DOHH2 (cell line): ENCODE data around the gene SPPL2B.
A peak's percentile ranks its signal among the peaks of the same experiment; 100 is the strongest.

Experiments used
- H3F3A ChIP-seq: fragments of 200-600 bp; sonication (generic), shearing (Covaris generic); 2 replicates; pipeline ENCODE4 v1.6.0; 2016; ENCODE audit warnings: antibody characterized with exemption, mild to moderate bottlenecking; ENCODE audit not compliant: control insufficient read depth, insufficient read depth
- H3K27ac ChIP-seq: fragments of 200-600 bp; sonication (generic); 2 replicates; pipeline ENCODE4 v1.5.1; 2014; ENCODE audit warnings: low read depth, mild to moderate bottlenecking, low read length, moderate library complexity
- H3K27me3 ChIP-seq: fragments of 200-600 bp; sonication (generic); 2 replicates; pipeline ENCODE4 v1.6.1; 2014; ENCODE audit warnings: mild to moderate bottlenecking, low read length, mixed read lengths; ENCODE audit not compliant: control insufficient read depth
- H3K36me3 ChIP-seq: fragments of 200-600 bp; sonication (generic); 2 replicates; pipeline ENCODE4 v1.6.1; 2014; ENCODE audit warnings: mild to moderate bottlenecking, low read length, moderate library complexity, mixed read lengths; ENCODE audit not compliant: control insufficient read depth
- H3K4me1 ChIP-seq: fragments of 200-600 bp; sonication (generic); 2 replicates; pipeline ENCODE4 v1.6.1; 2014; ENCODE audit warnings: mild to moderate bottlenecking, low read length, mixed read lengths; ENCODE audit not compliant: control insufficient read depth
- H3K4me2 ChIP-seq: fragments of 200-600 bp; sonication (generic); 2 replicates; pipeline ENCODE4 v1.6.0; 2014; ENCODE audit warnings: mild to moderate bottlenecking, low read length, moderate library complexity
- H3K4me3 ChIP-seq: fragments of 200-600 bp; sonication (generic); 2 replicates; pipeline ENCODE4 v1.5.1; 2014; ENCODE audit warnings: mild to moderate bottlenecking, low read length, mixed read lengths
- H3K79me2 ChIP-seq: fragments of 200-600 bp; sonication (generic); 2 replicates; pipeline ENCODE4 v1.6.1; 2014; ENCODE audit warnings: mild to moderate bottlenecking, low read length, mixed read lengths; ENCODE audit not compliant: control insufficient read depth
- H3K9me2 ChIP-seq: fragments of 200-600 bp; sonication (generic); replicated peaks from 2 replicates; pipeline ENCODE4 v1.6.1; 2014; ENCODE audit warnings: mild to moderate bottlenecking, low read length, mixed read lengths; ENCODE audit not compliant: control insufficient read depth
- H3K9me3 ChIP-seq: fragments of 200-600 bp; sonication (generic); 2 replicates; pipeline ENCODE4 v1.6.1; 2014; ENCODE audit warnings: antibody characterized with exemption, low read length, mixed read lengths; ENCODE audit not compliant: control insufficient read depth, insufficient read depth
- H4K20me1 ChIP-seq: fragments of 200-600 bp; sonication (generic); 2 replicates; pipeline ENCODE4 v1.6.0; 2014; ENCODE audit warnings: low read depth, mild to moderate bottlenecking, antibody characterized with exemption, low read length, moderate library complexity; ENCODE audit not compliant: control insufficient read depth, insufficient read depth
- EZH2phosphoT487 ChIP-seq: fragments of 200-600 bp; sonication (generic); IDR thresholded peaks from 2 replicates; pipeline ENCODE4 v1.6.1; 2017; ENCODE audit warnings: borderline replicate concordance, mild to moderate bottlenecking, antibody characterized with exemption, low read length, moderate library complexity, mixed read lengths
- TF ChIP-seq, protein P1 (sequence below): fragments of 200-600 bp; sonication (generic); IDR thresholded peaks from one replicate; pipeline ENCODE4 v1.5.1; 2014; ENCODE audit warnings: antibody characterized with exemption, mild to moderate bottlenecking, low read depth, low read length; ENCODE audit not compliant: poor library complexity, severe bottlenecking

Gene SPPL2B

DNA sequence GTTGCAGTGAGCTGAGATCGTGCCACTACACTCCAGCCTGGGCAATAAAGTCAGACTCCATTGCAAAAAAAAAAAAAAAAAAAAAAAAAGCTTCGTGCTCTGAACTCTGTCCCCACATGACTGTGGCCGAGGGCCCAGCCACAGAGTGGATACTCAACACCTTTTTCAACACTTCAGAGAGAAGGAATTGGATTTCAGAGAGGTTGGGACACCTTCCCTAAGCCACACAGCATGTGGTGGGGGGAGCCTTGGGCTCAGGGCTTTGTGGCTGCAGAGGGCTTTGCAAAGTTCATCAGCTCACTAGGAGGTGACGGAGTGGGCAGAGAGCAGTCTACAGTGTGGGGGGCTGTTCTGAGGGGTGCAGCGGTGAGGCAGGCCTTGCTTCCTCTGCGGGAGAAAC is 9.6 kb upstream of the SPPL2B start:
- Histone ChIP-seq H3K4me1 (peaks cover 39% of the 10 kb centered on the region), H3F3A (0 out of 2 replicates have a peak, but pooled peaks cover 3% of the 10 kb centered on the region), H3K36me3 (peaks cover 23% of the 10 kb centered on the region), H3K9me3 (peaks cover 16% of the 10 kb centered on the region), H3K4me2 (peak overlapping the region; percentile 52), H3K79me2 (peaks cover under 1% of the 10 kb centered on the region), H4K20me1 (no peaks in the 10 kb centered on the region), H3K4me3 (peak overlapping the region; percentile 32; the same call in 1 of the 2 replicates), H3K9me2 (no peaks in the 10 kb centered on the region), H3K27me3 (no peaks in the 10 kb centered on the region), H3K27ac (peak overlapping the region; percentile 38)
- TF ChIP-seq, protein P1, sequence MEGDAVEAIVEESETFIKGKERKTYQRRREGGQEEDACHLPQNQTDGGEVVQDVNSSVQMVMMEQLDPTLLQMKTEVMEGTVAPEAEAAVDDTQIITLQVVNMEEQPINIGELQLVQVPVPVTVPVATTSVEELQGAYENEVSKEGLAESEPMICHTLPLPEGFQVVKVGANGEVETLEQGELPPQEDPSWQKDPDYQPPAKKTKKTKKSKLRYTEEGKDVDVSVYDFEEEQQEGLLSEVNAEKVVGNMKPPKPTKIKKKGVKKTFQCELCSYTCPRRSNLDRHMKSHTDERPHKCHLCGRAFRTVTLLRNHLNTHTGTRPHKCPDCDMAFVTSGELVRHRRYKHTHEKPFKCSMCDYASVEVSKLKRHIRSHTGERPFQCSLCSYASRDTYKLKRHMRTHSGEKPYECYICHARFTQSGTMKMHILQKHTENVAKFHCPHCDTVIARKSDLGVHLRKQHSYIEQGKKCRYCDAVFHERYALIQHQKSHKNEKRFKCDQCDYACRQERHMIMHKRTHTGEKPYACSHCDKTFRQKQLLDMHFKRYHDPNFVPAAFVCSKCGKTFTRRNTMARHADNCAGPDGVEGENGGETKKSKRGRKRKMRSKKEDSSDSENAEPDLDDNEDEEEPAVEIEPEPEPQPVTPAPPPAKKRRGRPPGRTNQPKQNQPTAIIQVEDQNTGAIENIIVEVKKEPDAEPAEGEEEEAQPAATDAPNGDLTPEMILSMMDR, result no peak
- TF ChIP-seq EZH2phosphoT487, result no peak

DNA sequence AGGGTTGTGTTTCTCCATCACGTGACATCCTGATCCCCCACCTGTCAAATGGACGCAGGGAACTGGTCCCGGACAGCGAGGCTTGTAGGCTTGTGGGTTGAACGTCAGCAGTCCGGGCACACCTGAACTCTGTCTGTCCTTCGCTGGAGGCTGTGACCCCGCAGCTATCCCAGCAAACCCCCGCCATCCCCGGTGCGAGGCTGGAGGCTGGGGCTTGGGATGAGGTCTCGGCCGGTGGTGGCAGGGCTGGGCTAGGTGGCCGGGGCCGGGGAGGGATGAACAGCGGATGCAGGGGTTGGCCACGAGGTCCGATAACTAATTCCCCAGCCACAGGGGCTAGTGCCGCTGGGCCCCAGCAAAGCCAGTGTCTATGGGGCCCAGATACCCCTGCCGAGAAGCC is 8.9 kb upstream of the SPPL2B start:
- H3K4me3 ChIP-seq, result no peak overlapping the region

GRCh38 chr19:2320049-2320448 is 8.4 kb upstream of the SPPL2B start:
- H4K20me1 ChIP-seq, result no peaks in the 10 kb centered on the region
- peaks cover 50% of the 10 kb centered on the region for H3K4me1 ChIP-seq
- H3K4me2 ChIP-seq, result no peak overlapping the region
- H3K4me3 ChIP-seq, result no peak overlapping the region
- no peak overlapping the region for H3K27ac ChIP-seq
- H3K27me3 ChIP-seq, result no peaks in the 10 kb centered on the region
- no peaks in the 10 kb centered on the region for H3K9me2 ChIP-seq
- H3K79me2 ChIP-seq, result peaks cover 12% of the 10 kb centered on the region
- H3K36me3 ChIP-seq, result peaks cover 34% of the 10 kb centered on the region
- no peak for TF ChIP-seq EZH2phosphoT487
- TF ChIP-seq, protein P1, result no peak
- peaks cover 7% of the 10 kb centered on the region for H3K9me3 ChIP-seq
- H3F3A ChIP-seq, result 0 out of 2 replicates have a peak, but pooled peaks cover 3% of the 10 kb centered on the region

More for the DNA sequence above, 8.9 kb upstream of the SPPL2B start:
- peaks cover 29% of the 10 kb centered on the region for H3K36me3 ChIP-seq
- TF ChIP-seq, protein P1, result no peak
- H3K9me3 ChIP-seq, result peaks cover 12% of the 10 kb centered on the region
- H3F3A ChIP-seq, result 0 out of 2 replicates have a peak, but pooled peaks cover 3% of the 10 kb centered on the region
- H3K27ac ChIP-seq, result no peak overlapping the region
- H3K79me2 ChIP-seq, result peaks cover 7% of the 10 kb centered on the region
- peak overlapping the region; percentile 52; the same call in 1 of the 2 replicates for H3K4me2 ChIP-seq
- no peaks in the 10 kb centered on the region for H4K20me1 ChIP-seq
- H3K27me3 ChIP-seq, result no peaks in the 10 kb centered on the region
- H3K4me1 ChIP-seq, result peaks cover 45% of the 10 kb centered on the region
- no peaks in the 10 kb centered on the region for H3K9me2 ChIP-seq
